MM.1S (cell line): ENCODE measurements around the gene ZFHX3.

Experiments used
- DNase-seq: peaks from one replicate; pipeline ENCODE4 v3.0.0-alpha.2; 2015
- H2AFZ ChIP-seq: fragments of 300-600 bp; sonication (generic); 2 replicates; pipeline ENCODE4 v1.6.0; 2016; ENCODE audit warnings: antibody characterized with exemption, low read length
- H3F3A ChIP-seq: fragments of 300-600 bp; sonication (generic); 2 replicates; pipeline ENCODE4 v1.6.1; 2016; ENCODE audit warnings: mild to moderate bottlenecking, antibody characterized with exemption, low read length, moderate library complexity, mixed read lengths; ENCODE audit not compliant: insufficient read depth
- H3K27ac ChIP-seq: fragments of 300-600 bp; sonication (generic); 2 replicates; pipeline ENCODE4 v1.5.1; 2016; ENCODE audit warnings: mild to moderate bottlenecking, low read length
- H3K27me3 ChIP-seq: fragments of 300-600 bp; sonication (generic); replicated peaks from 2 replicates; pipeline ENCODE4 v1.6.0; 2016; ENCODE audit warnings: low read length; ENCODE audit not compliant: insufficient read depth
- H3K36me3 ChIP-seq: fragments of 300-600 bp; sonication (generic); replicated peaks from 2 replicates; pipeline ENCODE4 v1.6.1; 2016; ENCODE audit warnings: mild to moderate bottlenecking, low read length, mixed read lengths; ENCODE audit not compliant: insufficient read depth
- H3K4me1 ChIP-seq: fragments of 300-600 bp; sonication (generic); 2 replicates; pipeline ENCODE4 v1.6.1; 2016; ENCODE audit warnings: low read length, mixed read lengths
- H3K4me2 ChIP-seq: fragments of 300-600 bp; sonication (generic); 2 replicates; pipeline ENCODE4 v1.6.0; 2016; ENCODE audit warnings: low read depth, low read length
- H3K4me3 ChIP-seq: fragments of 300-600 bp; sonication (generic); 2 replicates; pipeline ENCODE4 v1.5.1; 2016; ENCODE audit warnings: low read length, mixed read lengths
- H3K79me2 ChIP-seq: fragments of 300-600 bp; sonication (generic); 2 replicates; pipeline ENCODE4 v1.6.1; 2016; ENCODE audit warnings: mixed run types, low read length, mixed read lengths
- H3K9ac ChIP-seq: fragments of 300-600 bp; sonication (generic); 2 replicates; pipeline ENCODE4 v1.6.1; 2016; ENCODE audit warnings: low read length, mixed read lengths
- H3K9me2 ChIP-seq: fragments of 300-600 bp; sonication (generic); replicated peaks from 2 replicates; pipeline ENCODE4 v1.6.1; 2016; ENCODE audit warnings: mild to moderate bottlenecking, low read length, mixed read lengths; ENCODE audit not compliant: insufficient read depth
- H3K9me3 ChIP-seq: fragments of 300-600 bp; sonication (generic); replicated peaks from 2 replicates; pipeline ENCODE4 v1.6.1; 2016; ENCODE audit warnings: mild to moderate bottlenecking, low read length, mixed read lengths; ENCODE audit not compliant: insufficient read depth
- H4K20me1 ChIP-seq: fragments of 300-600 bp; sonication (generic); 2 replicates; pipeline ENCODE4 v1.6.1; 2016; ENCODE audit warnings: mild to moderate bottlenecking, low read length, moderate library complexity, mixed read lengths; ENCODE audit not compliant: insufficient read depth
- EZH2 ChIP-seq: fragments of 300-600 bp; sonication (generic); optimal IDR thresholded peaks from 2 replicates; pipeline ENCODE3; 2017; ENCODE audit warnings: low read depth, mild to moderate bottlenecking, antibody characterized with exemption, low read length, mixed read lengths
- EZH2phosphoT487 ChIP-seq: fragments of 300-600 bp; sonication (generic); IDR thresholded peaks from 2 replicates; pipeline ENCODE4 v1.6.1; 2018; ENCODE audit warnings: antibody characterized with exemption, low read length
- TF ChIP-seq, protein P1 (sequence below): fragments of 300-600 bp; sonication (generic); IDR thresholded peaks from 2 replicates; pipeline ENCODE4 v1.5.1; 2016; ENCODE audit warnings: antibody characterized with exemption, low read length, mixed read lengths

The ZFHX3 gene

DNA sequence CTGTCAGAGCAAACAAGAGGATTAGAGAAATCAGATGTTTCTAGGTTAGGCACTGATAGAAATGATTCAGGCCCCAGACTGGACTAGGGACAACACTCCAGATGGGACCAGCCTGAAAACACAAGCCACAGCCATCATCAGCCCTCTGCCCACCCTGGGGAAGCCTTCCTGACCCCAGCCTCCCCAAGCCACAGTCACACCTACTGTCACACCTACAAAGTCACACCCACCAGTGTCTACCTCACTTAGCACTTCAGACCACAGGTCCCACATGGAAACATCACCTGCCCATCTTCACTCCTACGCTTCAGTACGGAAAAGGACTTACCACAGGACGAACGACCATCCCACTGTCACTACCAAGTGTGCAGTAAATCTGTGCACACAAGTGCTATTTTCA lies 197.9 kb downstream of the ZFHX3 start:
- H3K79me2 ChIP-seq = no peaks in the 10 kb centered on the region
- no peak overlapping the region for H3K9ac ChIP-seq
- no peaks in the 10 kb centered on the region for H3F3A ChIP-seq
- no peak overlapping the region for H3K4me2 ChIP-seq
- no peak overlapping the region for H3K4me3 ChIP-seq
- H3K9me2 ChIP-seq = no peaks in the 10 kb centered on the region
- H2AFZ ChIP-seq = no peak overlapping the region
- no peaks in the 10 kb centered on the region for H3K4me1 ChIP-seq
- no peak overlapping the region for H3K27ac ChIP-seq
- no peaks in the 10 kb centered on the region for H3K9me3 ChIP-seq
- no peaks in the 10 kb centered on the region for H3K27me3 ChIP-seq
- no peaks in the 10 kb centered on the region for H3K36me3 ChIP-seq
- TF ChIP-seq EZH2phosphoT487 (no peak), EZH2 (no peak)
- TF ChIP-seq, protein P1, sequence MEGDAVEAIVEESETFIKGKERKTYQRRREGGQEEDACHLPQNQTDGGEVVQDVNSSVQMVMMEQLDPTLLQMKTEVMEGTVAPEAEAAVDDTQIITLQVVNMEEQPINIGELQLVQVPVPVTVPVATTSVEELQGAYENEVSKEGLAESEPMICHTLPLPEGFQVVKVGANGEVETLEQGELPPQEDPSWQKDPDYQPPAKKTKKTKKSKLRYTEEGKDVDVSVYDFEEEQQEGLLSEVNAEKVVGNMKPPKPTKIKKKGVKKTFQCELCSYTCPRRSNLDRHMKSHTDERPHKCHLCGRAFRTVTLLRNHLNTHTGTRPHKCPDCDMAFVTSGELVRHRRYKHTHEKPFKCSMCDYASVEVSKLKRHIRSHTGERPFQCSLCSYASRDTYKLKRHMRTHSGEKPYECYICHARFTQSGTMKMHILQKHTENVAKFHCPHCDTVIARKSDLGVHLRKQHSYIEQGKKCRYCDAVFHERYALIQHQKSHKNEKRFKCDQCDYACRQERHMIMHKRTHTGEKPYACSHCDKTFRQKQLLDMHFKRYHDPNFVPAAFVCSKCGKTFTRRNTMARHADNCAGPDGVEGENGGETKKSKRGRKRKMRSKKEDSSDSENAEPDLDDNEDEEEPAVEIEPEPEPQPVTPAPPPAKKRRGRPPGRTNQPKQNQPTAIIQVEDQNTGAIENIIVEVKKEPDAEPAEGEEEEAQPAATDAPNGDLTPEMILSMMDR = no peak
- no peaks in the 10 kb centered on the region for H4K20me1 ChIP-seq
- no peak for DNase-seq

DNA sequence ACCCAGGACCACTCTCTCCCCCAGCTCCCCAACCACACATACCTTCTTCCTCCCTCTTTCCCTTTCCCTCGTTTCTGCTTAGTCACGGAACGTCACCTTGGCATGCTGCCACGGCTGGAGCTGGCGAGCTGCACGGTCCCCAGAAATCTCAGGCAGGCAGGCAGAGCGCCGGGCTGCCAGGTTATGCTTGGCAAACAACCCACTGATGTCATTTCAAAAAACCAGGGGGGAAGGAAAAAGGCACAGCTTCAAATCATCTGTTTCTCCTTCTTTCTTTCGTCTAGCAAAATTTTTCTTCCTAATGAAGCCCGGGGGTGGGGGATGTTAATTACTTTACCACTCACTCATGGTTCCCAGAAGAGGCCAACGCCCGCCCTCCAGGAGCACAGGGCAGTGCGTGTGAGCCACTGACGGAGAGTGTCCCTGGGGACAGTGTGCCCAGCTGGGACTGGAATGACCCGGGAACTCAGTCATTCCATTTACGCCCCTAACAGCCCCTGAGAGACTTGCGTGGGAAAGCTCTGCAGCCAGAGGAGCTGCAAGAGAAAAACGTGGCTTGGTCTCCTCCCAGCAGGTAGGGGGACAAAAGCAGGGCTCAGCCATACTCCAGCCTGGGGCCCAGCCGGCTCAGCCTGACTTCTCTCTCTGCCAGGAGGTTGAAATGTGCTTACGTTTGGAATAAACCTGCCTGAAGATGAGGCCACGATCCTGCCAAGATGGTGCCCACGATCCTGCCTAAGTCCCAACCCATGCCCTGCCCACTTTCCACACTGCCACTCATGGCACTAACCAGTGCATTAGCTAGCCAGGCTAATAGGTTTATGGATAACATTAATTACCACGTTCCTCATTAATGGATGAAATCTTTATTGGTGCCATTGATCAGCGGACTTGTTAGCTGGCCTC lies 198.9 kb downstream of the ZFHX3 start:
- Histone ChIP-seq H3F3A (no peaks in the 10 kb centered on the region), H3K27ac (no peak overlapping the region), H3K9me3 (no peaks in the 10 kb centered on the region), H2AFZ (no peak overlapping the region), H3K4me1 (0 out of 2 replicates have a peak, but pooled peaks cover 7% of the 10 kb centered on the region), H4K20me1 (no peaks in the 10 kb centered on the region), H3K9ac (no peak overlapping the region), H3K79me2 (no peaks in the 10 kb centered on the region), H3K36me3 (no peaks in the 10 kb centered on the region), H3K4me3 (no peak overlapping the region), H3K27me3 (no peaks in the 10 kb centered on the region), H3K4me2 (no peak overlapping the region), H3K9me2 (no peaks in the 10 kb centered on the region)
- TF ChIP-seq EZH2phosphoT487 = no peak
- TF ChIP-seq EZH2 = no peak
- TF ChIP-seq, protein P1 = no peak
- no peak for DNase-seq

DNA sequence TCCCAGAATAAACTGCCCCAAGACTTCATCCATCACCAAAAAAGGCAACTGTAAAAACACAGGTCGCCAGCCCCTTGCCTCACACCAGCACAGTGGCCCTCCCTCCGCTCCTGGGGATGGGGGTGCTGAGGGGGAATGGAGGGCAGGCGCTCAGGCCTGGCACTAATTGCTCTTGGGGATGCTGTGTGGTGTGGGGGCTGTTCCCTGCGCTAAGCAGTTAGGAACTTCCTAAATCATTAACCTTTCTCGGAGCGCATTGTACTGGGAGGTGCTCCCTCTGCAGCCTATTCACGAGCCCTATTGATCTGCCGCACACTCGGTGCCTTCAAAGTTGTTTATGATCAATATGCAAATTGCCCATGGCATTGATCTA lies 199.9 kb downstream of the ZFHX3 start:
- Histone ChIP-seq H3K4me3 (no peak overlapping the region), H3K4me1 (0 out of 2 replicates have a peak, but pooled peaks cover 7% of the 10 kb centered on the region), H3K9me3 (no peaks in the 10 kb centered on the region), H3K9me2 (no peaks in the 10 kb centered on the region), H3K27me3 (no peaks in the 10 kb centered on the region), H3K4me2 (no peak overlapping the region), H3K36me3 (no peaks in the 10 kb centered on the region), H4K20me1 (no peaks in the 10 kb centered on the region), H3K27ac (no peak overlapping the region), H3F3A (no peaks in the 10 kb centered on the region), H2AFZ (no peak overlapping the region), H3K79me2 (no peaks in the 10 kb centered on the region), H3K9ac (no peak overlapping the region)
- TF ChIP-seq, protein P1 = no peak
- TF ChIP-seq EZH2 (no peak), EZH2phosphoT487 (no peak)
- DNase-seq = no peak
